ENCODE results near the gene NOC3L.

The NOC3L gene

GRCh38 chr10:94358480-94358879 lies 4.3 kb downstream of the NOC3L start (continued):
- TF ChIP-seq, protein P1, sequence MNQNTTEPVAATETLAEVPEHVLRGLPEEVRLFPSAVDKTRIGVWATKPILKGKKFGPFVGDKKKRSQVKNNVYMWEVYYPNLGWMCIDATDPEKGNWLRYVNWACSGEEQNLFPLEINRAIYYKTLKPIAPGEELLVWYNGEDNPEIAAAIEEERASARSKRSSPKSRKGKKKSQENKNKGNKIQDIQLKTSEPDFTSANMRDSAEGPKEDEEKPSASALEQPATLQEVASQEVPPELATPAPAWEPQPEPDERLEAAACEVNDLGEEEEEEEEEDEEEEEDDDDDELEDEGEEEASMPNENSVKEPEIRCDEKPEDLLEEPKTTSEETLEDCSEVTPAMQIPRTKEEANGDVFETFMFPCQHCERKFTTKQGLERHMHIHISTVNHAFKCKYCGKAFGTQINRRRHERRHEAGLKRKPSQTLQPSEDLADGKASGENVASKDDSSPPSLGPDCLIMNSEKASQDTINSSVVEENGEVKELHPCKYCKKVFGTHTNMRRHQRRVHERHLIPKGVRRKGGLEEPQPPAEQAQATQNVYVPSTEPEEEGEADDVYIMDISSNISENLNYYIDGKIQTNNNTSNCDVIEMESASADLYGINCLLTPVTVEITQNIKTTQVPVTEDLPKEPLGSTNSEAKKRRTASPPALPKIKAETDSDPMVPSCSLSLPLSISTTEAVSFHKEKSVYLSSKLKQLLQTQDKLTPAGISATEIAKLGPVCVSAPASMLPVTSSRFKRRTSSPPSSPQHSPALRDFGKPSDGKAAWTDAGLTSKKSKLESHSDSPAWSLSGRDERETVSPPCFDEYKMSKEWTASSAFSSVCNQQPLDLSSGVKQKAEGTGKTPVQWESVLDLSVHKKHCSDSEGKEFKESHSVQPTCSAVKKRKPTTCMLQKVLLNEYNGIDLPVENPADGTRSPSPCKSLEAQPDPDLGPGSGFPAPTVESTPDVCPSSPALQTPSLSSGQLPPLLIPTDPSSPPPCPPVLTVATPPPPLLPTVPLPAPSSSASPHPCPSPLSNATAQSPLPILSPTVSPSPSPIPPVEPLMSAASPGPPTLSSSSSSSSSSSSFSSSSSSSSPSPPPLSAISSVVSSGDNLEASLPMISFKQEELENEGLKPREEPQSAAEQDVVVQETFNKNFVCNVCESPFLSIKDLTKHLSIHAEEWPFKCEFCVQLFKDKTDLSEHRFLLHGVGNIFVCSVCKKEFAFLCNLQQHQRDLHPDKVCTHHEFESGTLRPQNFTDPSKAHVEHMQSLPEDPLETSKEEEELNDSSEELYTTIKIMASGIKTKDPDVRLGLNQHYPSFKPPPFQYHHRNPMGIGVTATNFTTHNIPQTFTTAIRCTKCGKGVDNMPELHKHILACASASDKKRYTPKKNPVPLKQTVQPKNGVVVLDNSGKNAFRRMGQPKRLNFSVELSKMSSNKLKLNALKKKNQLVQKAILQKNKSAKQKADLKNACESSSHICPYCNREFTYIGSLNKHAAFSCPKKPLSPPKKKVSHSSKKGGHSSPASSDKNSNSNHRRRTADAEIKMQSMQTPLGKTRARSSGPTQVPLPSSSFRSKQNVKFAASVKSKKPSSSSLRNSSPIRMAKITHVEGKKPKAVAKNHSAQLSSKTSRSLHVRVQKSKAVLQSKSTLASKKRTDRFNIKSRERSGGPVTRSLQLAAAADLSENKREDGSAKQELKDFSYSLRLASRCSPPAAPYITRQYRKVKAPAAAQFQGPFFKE (tag by site-specific recombination; IDR thresholded peaks at IDR 0.05; ENCODE audit: borderline replicate concordance): no peak
- TF ChIP-seq EGR2 (tag by site-specific recombination; IDR thresholded peaks at IDR 0.05; ENCODE audit: low read depth) (no peak), KLF17 (tag by site-specific recombination; IDR thresholded peaks at IDR 0.05) (no peak), ZNF248 (tag by site-specific recombination; IDR thresholded peaks at IDR 0.05) (no peak), SALL2 (tag by site-specific recombination; IDR thresholded peaks at IDR 0.05; ENCODE audit: borderline replicate concordance) (no peak), ZNF707 (tag by site-specific recombination; IDR thresholded peaks at IDR 0.05) (no peak), SCRT1 (tag by site-specific recombination; IDR thresholded peaks at IDR 0.05; ENCODE audit: borderline replicate concordance) (no peak), ZBTB49 (tag by site-specific recombination; IDR thresholded peaks at IDR 0.05; ENCODE audit: low read depth) (no peak), KLF8 (tag by site-specific recombination; IDR thresholded peaks at IDR 0.05) (0 out of 2 replicates have a peak, but pooled peaks have one; percentile 25), ZNF132 (tag by site-specific recombination; IDR thresholded peaks at IDR 0.05; ENCODE audit: borderline replicate concordance) (no peak), GFI1B (tag by site-specific recombination; IDR thresholded peaks at IDR 0.05) (no peak), ZNF513 (tag by site-specific recombination; IDR thresholded peaks at IDR 0.05) (no peak), ZBTB7A (tag by site-specific recombination; IDR thresholded peaks at IDR 0.05; ENCODE audit: low read depth) (no peak), GLI2 (tag by site-specific recombination; IDR thresholded peaks at IDR 0.05; ENCODE audit: borderline replicate concordance, low read depth) (no peak), ZFP37 (tag by site-specific recombination; IDR thresholded peaks at IDR 0.05) (peak; percentile 60; the same call in 1 of the 2 replicates), ZNF549 (tag by site-specific recombination; IDR thresholded peaks at IDR 0.05) (no peak), ZFP41 (tag by site-specific recombination; IDR thresholded peaks at IDR 0.05; ENCODE audit: borderline replicate concordance) (no peak), TRIM28 (IDR thresholded peaks at IDR 0.05; ENCODE audit: borderline replicate concordance, low read length) (no peak), RBAK (tag by site-specific recombination; IDR thresholded peaks at IDR 0.05) (no peak), ZNF768 (tag by site-specific recombination; IDR thresholded peaks at IDR 0.05) (no peak), ZNF146 (tag by site-specific recombination; IDR thresholded peaks at IDR 0.05) (no peak), ZNF561 (tag by site-specific recombination; IDR thresholded peaks at IDR 0.05; ENCODE audit: borderline replicate concordance) (no peak), ZNF645 (tag by site-specific recombination; IDR thresholded peaks at IDR 0.05) (no peak)
- TF ChIP-seq, protein P2, sequence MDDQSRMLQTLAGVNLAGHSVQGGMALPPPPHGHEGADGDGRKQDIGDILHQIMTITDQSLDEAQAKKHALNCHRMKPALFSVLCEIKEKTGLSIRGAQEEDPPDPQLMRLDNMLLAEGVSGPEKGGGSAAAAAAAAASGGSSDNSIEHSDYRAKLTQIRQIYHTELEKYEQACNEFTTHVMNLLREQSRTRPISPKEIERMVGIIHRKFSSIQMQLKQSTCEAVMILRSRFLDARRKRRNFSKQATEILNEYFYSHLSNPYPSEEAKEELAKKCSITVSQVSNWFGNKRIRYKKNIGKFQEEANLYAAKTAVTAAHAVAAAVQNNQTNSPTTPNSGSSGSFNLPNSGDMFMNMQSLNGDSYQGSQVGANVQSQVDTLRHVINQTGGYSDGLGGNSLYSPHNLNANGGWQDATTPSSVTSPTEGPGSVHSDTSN (CRISPR knock-in tag; IDR thresholded peaks at IDR 0.05): no peak
- TF ChIP-seq, protein P3, sequence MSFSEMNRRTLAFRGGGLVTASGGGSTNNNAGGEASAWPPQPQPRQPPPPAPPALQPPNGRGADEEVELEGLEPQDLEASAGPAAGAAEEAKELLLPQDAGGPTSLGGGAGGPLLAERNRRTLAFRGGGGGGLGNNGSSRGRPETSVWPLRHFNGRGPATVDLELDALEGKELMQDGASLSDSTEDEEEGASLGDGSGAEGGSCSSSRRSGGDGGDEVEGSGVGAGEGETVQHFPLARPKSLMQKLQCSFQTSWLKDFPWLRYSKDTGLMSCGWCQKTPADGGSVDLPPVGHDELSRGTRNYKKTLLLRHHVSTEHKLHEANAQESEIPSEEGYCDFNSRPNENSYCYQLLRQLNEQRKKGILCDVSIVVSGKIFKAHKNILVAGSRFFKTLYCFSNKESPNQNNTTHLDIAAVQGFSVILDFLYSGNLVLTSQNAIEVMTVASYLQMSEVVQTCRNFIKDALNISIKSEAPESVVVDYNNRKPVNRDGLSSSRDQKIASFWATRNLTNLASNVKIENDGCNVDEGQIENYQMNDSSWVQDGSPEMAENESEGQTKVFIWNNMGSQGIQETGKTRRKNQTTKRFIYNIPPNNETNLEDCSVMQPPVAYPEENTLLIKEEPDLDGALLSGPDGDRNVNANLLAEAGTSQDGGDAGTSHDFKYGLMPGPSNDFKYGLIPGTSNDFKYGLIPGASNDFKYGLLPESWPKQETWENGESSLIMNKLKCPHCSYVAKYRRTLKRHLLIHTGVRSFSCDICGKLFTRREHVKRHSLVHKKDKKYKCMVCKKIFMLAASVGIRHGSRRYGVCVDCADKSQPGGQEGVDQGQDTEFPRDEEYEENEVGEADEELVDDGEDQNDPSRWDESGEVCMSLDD (tag by site-specific recombination; IDR thresholded peaks at IDR 0.05): no peak

Measured in HEK293 (cell line).